Erythroblast (primary cell): ENCODE results near the gene ETAA1.

ENCODE experiments used
- GATA1 ChIP-seq: IDR thresholded peaks from 2 replicates; pipeline ENCODE4 v1.6.1; 2011; ENCODE audit warnings: low read depth, mild to moderate bottlenecking, control low read depth, low read length, moderate library complexity
- POLR2A ChIP-seq: IDR thresholded peaks from 2 replicates; pipeline ENCODE4 v1.6.1; 2011; ENCODE audit warnings: mild to moderate bottlenecking, low read length

DNA sequence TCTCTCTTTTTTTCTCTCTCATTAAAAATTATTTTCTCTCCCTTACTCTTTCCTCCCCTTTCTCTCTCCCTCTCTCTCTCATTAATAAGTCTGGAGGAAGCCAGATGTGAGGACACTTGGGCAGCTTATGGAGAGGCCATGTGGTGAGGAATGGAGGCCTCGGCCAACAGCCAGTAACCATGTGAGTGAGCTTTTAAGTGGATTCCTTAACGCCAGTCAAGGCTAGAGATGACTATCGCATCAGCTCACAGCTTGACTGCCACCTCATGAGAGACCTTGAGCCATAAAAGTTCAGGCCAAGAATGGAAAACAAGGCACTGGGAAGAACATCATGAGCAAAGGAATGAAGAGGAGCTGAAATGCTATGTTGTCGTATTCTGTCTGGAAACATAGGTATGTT, 39.1 kb downstream of the ETAA1 start:
- no peak for TF ChIP-seq POLR2A
- TF ChIP-seq GATA1 = no peak
